ENCODE data around the gene KIAA1328.

DNA sequence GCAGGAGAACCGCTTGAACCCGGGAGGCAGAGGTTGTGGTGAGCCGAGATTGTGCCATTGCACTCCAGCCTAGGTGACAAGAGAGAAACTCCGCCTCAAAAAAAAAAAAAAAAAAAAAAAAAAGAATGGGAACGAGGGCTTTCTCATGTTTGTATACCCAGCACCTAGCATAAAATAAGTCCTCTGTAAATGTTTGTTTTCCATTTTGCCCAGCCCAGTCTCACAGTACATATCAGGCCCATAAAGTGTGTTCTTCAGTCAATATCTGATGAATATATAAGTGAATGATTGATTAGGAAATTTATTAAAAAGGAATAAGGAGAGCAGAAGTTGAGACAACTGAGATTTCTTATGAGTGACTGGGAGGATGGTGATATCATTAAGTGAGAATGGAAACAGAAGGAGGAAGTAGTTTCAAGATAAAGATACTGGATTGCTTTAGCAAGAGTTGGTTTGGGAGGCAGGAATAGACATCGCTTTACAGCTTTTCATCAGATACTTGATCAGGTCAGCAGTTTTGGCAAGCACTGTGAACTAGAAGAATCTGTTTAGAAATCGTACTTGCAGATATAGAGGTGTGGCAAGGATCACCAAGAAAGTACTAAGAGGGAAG is 327.5 kb downstream of the KIAA1328 start:
- no peak for TF ChIP-seq POLR2A (IDR thresholded peaks at IDR 0.05)
- TF ChIP-seq CTCF (IDR thresholded peaks at IDR 0.05) = no peak
- TF ChIP-seq POLR2AphosphoS5 (IDR thresholded peaks at IDR 0.05; ENCODE audit: insufficient read depth in 1 of 2, low read depth in 1 of 2) = no peak

All from vagina (tissue), 2 donors.